ENCODE results near the gene PERM1. TPM values are rescaled to one million over a fixed set of nuclear protein-coding genes. Genes with fewer than 3 reads are reported as not detected.

Gene PERM1
- total RNA-seq, 1 experiment from 2014 or later: not detected

DNA sequence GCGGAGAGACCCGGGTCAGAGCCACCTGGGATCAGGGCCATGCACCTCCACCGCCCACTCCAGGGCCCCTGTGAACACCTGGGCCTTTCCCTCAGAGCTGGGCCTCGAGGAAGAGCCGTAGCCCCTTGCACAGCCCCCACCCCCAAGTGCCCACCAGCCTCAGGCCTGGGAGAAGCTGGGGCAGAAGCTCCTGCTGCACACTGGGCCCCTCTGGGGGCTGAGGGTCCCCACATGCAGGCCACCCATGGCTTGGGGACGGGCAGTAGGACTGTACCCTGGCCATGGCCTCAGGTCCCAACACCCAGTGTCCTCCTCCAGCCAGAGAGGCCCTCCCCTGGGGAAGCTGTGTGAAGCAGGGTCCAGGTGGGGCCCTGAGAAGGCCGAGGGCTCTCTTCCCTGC, 29.3 kb downstream of the PERM1 start (continued):
- TF ChIP-seq GABPB1 (CRISPR knock-in tag; IDR thresholded peaks at IDR 0.05) (no peak), SOX15 (CRISPR knock-in tag; IDR thresholded peaks at IDR 0.05) (no peak)
- TF ChIP-seq, protein P1, sequence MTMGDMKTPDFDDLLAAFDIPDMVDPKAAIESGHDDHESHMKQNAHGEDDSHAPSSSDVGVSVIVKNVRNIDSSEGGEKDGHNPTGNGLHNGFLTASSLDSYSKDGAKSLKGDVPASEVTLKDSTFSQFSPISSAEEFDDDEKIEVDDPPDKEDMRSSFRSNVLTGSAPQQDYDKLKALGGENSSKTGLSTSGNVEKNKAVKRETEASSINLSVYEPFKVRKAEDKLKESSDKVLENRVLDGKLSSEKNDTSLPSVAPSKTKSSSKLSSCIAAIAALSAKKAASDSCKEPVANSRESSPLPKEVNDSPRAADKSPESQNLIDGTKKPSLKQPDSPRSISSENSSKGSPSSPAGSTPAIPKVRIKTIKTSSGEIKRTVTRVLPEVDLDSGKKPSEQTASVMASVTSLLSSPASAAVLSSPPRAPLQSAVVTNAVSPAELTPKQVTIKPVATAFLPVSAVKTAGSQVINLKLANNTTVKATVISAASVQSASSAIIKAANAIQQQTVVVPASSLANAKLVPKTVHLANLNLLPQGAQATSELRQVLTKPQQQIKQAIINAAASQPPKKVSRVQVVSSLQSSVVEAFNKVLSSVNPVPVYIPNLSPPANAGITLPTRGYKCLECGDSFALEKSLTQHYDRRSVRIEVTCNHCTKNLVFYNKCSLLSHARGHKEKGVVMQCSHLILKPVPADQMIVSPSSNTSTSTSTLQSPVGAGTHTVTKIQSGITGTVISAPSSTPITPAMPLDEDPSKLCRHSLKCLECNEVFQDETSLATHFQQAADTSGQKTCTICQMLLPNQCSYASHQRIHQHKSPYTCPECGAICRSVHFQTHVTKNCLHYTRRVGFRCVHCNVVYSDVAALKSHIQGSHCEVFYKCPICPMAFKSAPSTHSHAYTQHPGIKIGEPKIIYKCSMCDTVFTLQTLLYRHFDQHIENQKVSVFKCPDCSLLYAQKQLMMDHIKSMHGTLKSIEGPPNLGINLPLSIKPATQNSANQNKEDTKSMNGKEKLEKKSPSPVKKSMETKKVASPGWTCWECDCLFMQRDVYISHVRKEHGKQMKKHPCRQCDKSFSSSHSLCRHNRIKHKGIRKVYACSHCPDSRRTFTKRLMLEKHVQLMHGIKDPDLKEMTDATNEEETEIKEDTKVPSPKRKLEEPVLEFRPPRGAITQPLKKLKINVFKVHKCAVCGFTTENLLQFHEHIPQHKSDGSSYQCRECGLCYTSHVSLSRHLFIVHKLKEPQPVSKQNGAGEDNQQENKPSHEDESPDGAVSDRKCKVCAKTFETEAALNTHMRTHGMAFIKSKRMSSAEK (CRISPR knock-in tag; IDR thresholded peaks at IDR 0.05; ENCODE audit: borderline replicate concordance): no peak

DNA sequence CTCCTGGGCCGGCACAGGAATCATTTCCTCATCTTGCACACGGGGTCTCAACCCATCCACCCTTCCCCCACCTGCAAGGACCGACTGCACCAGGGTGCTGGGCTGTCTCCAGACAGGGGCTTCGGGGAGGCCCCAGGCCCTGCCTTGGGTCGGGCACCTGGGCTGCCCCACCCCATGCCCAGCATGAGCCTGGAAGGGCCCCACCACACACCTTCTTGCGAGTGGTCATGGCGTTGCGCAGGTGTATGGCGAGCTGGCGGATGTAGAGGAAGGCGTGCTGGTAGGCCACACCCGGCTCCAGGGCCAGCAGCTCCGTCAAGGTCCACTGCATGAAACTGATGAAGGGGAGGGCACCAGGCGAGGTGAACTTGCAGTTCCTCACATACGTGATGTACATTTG, 29.7 kb downstream of the PERM1 start:
- Mint-ChIP-seq H3K27me3 (ENCODE audit: low read depth) (no peaks in the 10 kb centered on the region), H3K36me3 (peaks cover 52% of the 10 kb centered on the region), H3K9me3 (no peaks in the 10 kb centered on the region), H3K4me1 (no peaks in the 10 kb centered on the region), H3K27ac (no peak overlapping the region), H3K4me3 (no peak overlapping the region)
- TF ChIP-seq ZNF263 (CRISPR knock-in tag; IDR thresholded peaks at IDR 0.05; ENCODE audit: low read depth) (no peak), FOXK1 (CRISPR knock-in tag; IDR thresholded peaks at IDR 0.05) (no peak), ATF1 (CRISPR knock-in tag; IDR thresholded peaks at IDR 0.05) (no peak), SP1 (CRISPR knock-in tag; conservative IDR thresholded peaks at IDR 0.05) (no peak), OVOL2 (CRISPR knock-in tag; IDR thresholded peaks at IDR 0.05; ENCODE audit: borderline replicate concordance) (no peak), GABPB1 (CRISPR knock-in tag; IDR thresholded peaks at IDR 0.05) (no peak)
- TF ChIP-seq, protein P2, sequence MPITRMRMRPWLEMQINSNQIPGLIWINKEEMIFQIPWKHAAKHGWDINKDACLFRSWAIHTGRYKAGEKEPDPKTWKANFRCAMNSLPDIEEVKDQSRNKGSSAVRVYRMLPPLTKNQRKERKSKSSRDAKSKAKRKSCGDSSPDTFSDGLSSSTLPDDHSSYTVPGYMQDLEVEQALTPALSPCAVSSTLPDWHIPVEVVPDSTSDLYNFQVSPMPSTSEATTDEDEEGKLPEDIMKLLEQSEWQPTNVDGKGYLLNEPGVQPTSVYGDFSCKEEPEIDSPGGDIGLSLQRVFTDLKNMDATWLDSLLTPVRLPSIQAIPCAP (CRISPR knock-in tag; IDR thresholded peaks at IDR 0.05): no peak
- TF ChIP-seq, protein P1 (CRISPR knock-in tag; IDR thresholded peaks at IDR 0.05; ENCODE audit: borderline replicate concordance): no peak
- TF ChIP-seq, protein P3, sequence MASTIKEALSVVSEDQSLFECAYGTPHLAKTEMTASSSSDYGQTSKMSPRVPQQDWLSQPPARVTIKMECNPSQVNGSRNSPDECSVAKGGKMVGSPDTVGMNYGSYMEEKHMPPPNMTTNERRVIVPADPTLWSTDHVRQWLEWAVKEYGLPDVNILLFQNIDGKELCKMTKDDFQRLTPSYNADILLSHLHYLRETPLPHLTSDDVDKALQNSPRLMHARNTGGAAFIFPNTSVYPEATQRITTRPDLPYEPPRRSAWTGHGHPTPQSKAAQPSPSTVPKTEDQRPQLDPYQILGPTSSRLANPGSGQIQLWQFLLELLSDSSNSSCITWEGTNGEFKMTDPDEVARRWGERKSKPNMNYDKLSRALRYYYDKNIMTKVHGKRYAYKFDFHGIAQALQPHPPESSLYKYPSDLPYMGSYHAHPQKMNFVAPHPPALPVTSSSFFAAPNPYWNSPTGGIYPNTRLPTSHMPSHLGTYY (CRISPR knock-in tag; IDR thresholded peaks at IDR 0.05): no peak
- TF ChIP-seq, protein P4, sequence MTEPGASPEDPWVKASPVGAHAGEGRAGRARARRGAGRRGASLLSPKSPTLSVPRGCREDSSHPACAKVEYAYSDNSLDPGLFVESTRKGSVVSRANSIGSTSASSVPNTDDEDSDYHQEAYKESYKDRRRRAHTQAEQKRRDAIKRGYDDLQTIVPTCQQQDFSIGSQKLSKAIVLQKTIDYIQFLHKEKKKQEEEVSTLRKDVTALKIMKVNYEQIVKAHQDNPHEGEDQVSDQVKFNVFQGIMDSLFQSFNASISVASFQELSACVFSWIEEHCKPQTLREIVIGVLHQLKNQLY (CRISPR knock-in tag; IDR thresholded peaks at IDR 0.05): no peak
- TF ChIP-seq, protein P5, sequence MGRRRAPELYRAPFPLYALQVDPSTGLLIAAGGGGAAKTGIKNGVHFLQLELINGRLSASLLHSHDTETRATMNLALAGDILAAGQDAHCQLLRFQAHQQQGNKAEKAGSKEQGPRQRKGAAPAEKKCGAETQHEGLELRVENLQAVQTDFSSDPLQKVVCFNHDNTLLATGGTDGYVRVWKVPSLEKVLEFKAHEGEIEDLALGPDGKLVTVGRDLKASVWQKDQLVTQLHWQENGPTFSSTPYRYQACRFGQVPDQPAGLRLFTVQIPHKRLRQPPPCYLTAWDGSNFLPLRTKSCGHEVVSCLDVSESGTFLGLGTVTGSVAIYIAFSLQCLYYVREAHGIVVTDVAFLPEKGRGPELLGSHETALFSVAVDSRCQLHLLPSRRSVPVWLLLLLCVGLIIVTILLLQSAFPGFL (CRISPR knock-in tag; IDR thresholded peaks at IDR 0.05; ENCODE audit: borderline replicate concordance): no peak
- CTCF ChIA-PET: interaction anchor here (0.6 to 2.4 kb wide), 7 partner anchors 11 to 47 kb away, joined by 3 to 28 read pairs (median 5); partner anchors contain the start of gene SAMD11
- DNase-seq (ENCODE audit: low spot score) (no peak), ATAC-seq (no peak)
- POLR2A ChIA-PET: no interaction called here

Measured in WTC11 (cell line).